Memory B cell (primary cell): ENCODE measurements around the gene MAN1C1.
A peak's percentile ranks its signal among the peaks of the same experiment; 100 is the strongest.

Source experiments
- ATAC-seq: fragments of 150-1000 bp; cut with Tn5 transposase; 2 replicates; pipeline ENCODE4 v1.10.0; 2021; ENCODE audit warnings: low read depth, mild to moderate bottlenecking, moderate library complexity
- DNase-seq, 2 donors: peaks; one replicate each; pipeline ENCODE4 v3.0.0; 2022; ENCODE audit warnings: low spot score in 2 of 2
- H3K27ac Mint-ChIP-seq: one replicate; pipeline ENCODE4 v1.8.0; 2022; ENCODE audit warnings: mild to moderate bottlenecking, moderate library complexity, mixed read lengths
- H3K27me3 Mint-ChIP-seq: one replicate; pipeline ENCODE4 v1.8.0; 2022; ENCODE audit warnings: mixed read lengths
- H3K36me3 Mint-ChIP-seq: one replicate; pipeline ENCODE4 v1.8.0; 2022; ENCODE audit warnings: mild to moderate bottlenecking, mixed read lengths
- H3K4me1 Mint-ChIP-seq: one replicate; pipeline ENCODE4 v1.8.0; 2022; ENCODE audit warnings: mixed read lengths
- H3K4me3 Mint-ChIP-seq: one replicate; pipeline ENCODE4 v1.8.0; 2022; ENCODE audit warnings: mild to moderate bottlenecking, moderate library complexity, mixed read lengths
- H3K9me3 Mint-ChIP-seq: one replicate; pipeline ENCODE4 v1.8.0; 2022; ENCODE audit warnings: mixed read lengths

MAN1C1 gene

DNA sequence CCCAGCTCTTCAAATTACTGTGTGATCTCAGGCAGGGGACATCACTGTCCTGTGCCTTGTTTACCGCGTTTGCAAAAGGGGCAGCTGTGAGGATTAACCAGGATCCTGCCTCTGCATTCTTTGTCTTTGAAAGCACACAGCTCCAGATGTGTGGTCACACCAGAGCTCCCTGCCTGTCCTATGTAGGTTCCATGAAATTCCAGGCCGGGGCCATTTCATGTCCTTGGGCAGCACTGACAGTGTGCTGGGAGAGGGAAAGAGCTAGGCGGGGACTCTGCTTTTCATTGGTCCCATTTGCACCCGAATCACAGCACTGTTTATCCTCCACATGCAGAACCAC is 141.2 kb downstream of the MAN1C1 start:
- H3K36me3 Mint-ChIP-seq: no peaks in the 10 kb centered on the region
- peaks cover 3% of the 10 kb centered on the region for H3K4me1 Mint-ChIP-seq
- ATAC-seq (no peak), DNase-seq (no peak)
- peaks cover 11% of the 10 kb centered on the region for H3K27me3 Mint-ChIP-seq
- no peaks in the 10 kb centered on the region for H3K9me3 Mint-ChIP-seq
- no peak overlapping the region for H3K4me3 Mint-ChIP-seq
- no peak overlapping the region for H3K27ac Mint-ChIP-seq

GRCh38 chr1:25758466-25759070 is 142.0 kb downstream of the MAN1C1 start:
- DNase-seq (no peak), ATAC-seq (no peak)
- Mint-ChIP-seq H3K36me3 (no peaks in the 10 kb centered on the region), H3K4me1 (peaks cover 3% of the 10 kb centered on the region), H3K27me3 (peaks cover 11% of the 10 kb centered on the region), H3K9me3 (no peaks in the 10 kb centered on the region), H3K4me3 (no peak overlapping the region), H3K27ac (no peak overlapping the region)

DNA sequence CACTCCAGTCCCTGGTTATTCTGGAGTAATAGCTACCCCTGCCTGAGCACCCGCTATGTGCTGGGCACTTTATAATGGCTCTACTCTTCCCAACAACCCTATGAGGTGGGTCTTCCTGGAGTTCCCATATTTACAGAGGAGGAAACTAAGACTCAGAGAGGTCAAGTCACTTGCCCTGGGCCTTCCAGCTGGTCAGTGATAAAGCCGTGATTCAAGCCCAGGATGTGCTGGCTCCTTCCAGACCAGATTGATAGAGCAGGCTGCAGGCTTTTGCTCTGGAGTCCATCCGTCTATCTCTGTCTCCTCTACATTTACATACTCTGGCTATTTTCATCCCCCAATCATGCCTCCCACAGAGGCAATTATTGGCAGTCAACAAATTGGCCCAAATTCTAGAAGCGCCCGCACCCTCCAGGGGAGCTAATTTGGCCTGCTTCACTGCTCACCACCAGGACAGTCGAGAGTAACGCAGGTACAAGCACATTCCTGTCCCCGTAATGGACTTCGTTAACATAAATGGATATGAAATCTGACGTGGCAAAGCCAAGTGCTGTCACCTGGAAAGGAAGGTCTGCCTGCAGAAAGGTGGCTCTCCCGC is 143.6 kb downstream of the MAN1C1 start:
- ATAC-seq: no peak

GRCh38 chr1:25760871-25761270 is 144.3 kb downstream of the MAN1C1 start:
- ATAC-seq: no peak
- Mint-ChIP-seq H3K27me3 (peaks cover 7% of the 10 kb centered on the region), H3K36me3 (no peaks in the 10 kb centered on the region), H3K4me3 (no peak overlapping the region), H3K27ac (no peak overlapping the region), H3K4me1 (peaks cover 3% of the 10 kb centered on the region), H3K9me3 (no peaks in the 10 kb centered on the region)
- DNase-seq: no peak

More for the DNA sequence above, 143.6 kb downstream of the MAN1C1 start:
- no peaks in the 10 kb centered on the region for H3K36me3 Mint-ChIP-seq
- H3K27me3 Mint-ChIP-seq: peaks cover 7% of the 10 kb centered on the region
- no peak for DNase-seq
- peaks cover 3% of the 10 kb centered on the region for H3K4me1 Mint-ChIP-seq
- no peak overlapping the region for H3K4me3 Mint-ChIP-seq
- H3K27ac Mint-ChIP-seq: no peak overlapping the region
- no peaks in the 10 kb centered on the region for H3K9me3 Mint-ChIP-seq

DNA sequence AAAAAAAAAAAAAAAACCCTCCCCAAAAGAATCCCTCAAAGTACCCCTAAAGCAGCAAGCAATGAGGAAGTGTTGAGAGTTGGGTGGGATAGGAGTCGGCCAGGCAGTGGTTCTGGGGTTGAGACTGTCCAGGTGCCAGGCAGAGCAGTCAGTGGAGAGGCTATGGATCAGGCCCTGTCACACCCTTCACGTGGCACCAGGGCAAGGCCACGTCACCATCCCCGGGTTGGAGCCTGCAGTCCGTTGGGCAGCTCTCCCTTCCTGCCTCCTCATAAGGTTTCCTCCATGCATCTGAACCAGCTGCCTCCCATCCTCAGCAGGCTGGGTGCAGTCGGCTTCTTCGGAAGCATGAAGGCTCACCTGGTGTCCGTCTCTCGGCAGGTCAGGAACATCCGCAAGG is 146.9 kb downstream of the MAN1C1 start:
- DNase-seq (no peak), ATAC-seq (no peak)
- H3K4me3 Mint-ChIP-seq: no peak overlapping the region
- no peak overlapping the region for H3K27ac Mint-ChIP-seq
- H3K4me1 Mint-ChIP-seq: no peaks in the 10 kb centered on the region
- H3K36me3 Mint-ChIP-seq: no peaks in the 10 kb centered on the region
- H3K27me3 Mint-ChIP-seq: peaks cover 11% of the 10 kb centered on the region
- H3K9me3 Mint-ChIP-seq: no peaks in the 10 kb centered on the region

DNA sequence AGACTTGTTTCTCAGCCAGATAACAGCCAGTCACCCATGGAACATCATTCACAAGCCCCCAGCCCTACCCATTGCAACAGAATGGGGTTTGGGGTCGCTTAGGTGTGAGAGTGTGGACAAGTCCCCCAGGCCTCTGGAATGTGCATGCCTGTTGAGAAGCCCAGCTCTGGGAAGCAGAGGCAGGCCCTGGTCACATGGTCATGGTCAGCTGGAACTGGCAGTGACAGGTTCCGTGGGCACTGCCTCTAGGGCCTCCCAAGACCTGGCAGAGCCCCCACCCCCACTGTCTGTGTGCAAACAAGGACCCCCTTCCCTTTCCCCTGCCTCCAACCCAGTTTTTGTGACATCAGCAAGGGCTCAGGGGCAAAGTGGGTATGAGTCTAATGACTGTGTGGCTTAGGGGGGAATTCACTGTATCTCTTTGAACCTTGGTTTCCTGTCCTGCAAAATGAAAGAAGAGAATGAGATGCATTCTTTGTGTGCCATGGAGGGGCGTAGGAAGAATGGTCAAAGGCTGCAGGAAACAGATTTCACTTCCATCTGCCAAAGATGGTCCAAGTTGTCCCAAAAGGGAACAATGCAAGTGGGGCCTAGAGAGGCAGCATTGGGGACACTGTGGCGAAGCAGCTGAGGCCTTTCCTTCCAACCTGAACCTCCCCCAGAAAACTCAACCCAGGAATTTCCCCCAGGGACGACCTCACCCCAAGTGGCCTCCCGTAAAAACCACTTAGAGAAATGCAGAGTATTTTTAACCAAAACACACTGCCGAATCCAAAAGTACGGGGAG is 148.7 kb downstream of the MAN1C1 start:
- Mint-ChIP-seq H3K9me3 (no peaks in the 10 kb centered on the region), H3K27ac (no peak overlapping the region)
- ATAC-seq: no peak

DNA sequence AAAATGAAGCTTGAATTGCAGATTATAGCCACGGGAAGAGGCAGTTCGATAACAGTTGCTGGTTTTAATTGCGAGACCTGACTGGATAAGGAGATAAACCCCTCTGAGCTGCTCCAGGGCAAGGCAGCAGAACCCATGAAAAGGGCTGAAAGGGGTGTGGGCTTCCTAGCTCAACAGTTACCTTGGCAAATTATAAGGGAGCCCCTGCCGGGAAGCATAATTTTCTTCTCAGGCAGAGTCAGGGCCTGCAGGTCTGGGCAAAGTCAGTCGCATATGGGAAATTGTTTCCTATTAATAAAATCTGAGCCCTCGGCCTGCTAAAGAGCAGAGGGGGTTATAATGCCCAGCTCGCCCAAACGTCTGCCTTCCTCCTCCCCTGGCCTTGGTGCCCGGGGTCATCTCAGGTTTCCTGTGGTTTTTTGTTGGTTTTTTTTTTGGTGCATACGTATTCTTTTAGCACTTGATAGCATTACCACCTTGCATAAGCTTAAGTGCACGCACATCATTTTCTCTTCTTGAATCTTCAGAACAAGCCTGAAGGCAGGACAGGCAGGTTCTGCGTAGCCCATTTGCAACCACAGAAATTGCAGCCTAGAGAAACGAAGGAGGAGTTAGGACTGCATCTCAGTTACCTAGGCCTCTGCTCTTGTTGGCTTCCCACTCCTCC is 149.5 kb downstream of the MAN1C1 start:
- Mint-ChIP-seq H3K4me1 (peaks cover 4% of the 10 kb centered on the region), H3K27ac (no peak overlapping the region), H3K4me3 (no peak overlapping the region), H3K27me3 (peaks cover 26% of the 10 kb centered on the region), H3K9me3 (no peaks in the 10 kb centered on the region), H3K36me3 (no peaks in the 10 kb centered on the region)
- DNase-seq: no peak
- ATAC-seq: no peak

More for the DNA sequence above, 148.7 kb downstream of the MAN1C1 start:
- DNase-seq: no peak
- Mint-ChIP-seq H3K4me3 (no peak overlapping the region), H3K36me3 (no peaks in the 10 kb centered on the region), H3K27me3 (peaks cover 24% of the 10 kb centered on the region), H3K4me1 (peaks cover 3% of the 10 kb centered on the region)

DNA sequence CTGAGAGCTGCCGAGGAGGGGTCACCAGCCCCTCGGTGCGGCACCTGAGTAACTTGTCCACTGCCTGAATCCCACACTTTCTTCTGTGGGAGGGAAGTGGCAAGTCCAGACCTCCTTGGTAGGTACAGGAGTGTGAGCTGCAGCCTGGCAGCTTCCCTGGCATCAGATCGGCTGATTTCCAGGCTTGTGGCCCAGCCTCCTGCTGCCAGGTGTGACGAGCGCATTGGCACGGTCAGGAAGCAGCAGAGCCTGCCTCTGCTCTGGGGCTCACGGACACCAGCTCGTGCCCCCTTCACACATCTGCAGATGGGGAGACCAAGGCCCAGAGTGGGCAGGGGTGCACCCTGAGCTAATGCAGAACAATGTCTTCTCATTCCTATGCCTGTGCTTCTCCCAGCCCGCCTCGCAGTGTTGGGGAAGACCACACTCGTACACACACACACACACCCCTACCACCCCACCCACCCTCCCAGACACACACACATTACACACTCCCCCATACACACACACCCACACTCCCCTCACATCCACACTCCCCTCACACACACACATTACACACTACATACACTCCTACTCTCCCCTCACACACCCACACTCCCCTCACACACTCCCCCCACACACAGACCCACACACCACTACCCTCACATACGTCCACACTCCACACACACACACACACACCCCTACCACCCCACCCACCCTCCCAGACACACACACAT is 150.3 kb downstream of the MAN1C1 start:
- H3K4me1 Mint-ChIP-seq: peaks cover 9% of the 10 kb centered on the region
- no peak for DNase-seq
- H3K4me3 Mint-ChIP-seq: no peak overlapping the region
- peak overlapping the region; percentile 4 for H3K27ac Mint-ChIP-seq
- no peaks in the 10 kb centered on the region for H3K36me3 Mint-ChIP-seq
- H3K27me3 Mint-ChIP-seq: peaks cover 30% of the 10 kb centered on the region
- no peak for ATAC-seq
- H3K9me3 Mint-ChIP-seq: no peaks in the 10 kb centered on the region

DNA sequence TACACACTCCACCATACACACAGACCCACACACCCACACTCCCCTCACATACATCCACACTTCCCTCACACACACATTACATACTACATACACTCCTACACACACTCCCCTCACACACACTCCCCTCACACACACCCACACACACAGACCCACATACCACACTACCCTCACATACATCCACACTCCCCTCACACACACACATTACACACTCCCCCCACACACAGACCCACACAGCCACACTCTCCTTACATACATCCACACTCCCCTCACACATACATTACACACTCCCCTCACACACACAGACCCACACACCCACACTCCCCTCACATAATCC is 150.8 kb downstream of the MAN1C1 start:
- H3K9me3 Mint-ChIP-seq: no peaks in the 10 kb centered on the region
- H3K4me1 Mint-ChIP-seq: peaks cover 9% of the 10 kb centered on the region
- H3K4me3 Mint-ChIP-seq: no peak overlapping the region
- no peaks in the 10 kb centered on the region for H3K36me3 Mint-ChIP-seq
- H3K27ac Mint-ChIP-seq: peak overlapping the region; percentile 4
- ATAC-seq (no peak), DNase-seq (no peak)
- H3K27me3 Mint-ChIP-seq: peaks cover 30% of the 10 kb centered on the region

DNA sequence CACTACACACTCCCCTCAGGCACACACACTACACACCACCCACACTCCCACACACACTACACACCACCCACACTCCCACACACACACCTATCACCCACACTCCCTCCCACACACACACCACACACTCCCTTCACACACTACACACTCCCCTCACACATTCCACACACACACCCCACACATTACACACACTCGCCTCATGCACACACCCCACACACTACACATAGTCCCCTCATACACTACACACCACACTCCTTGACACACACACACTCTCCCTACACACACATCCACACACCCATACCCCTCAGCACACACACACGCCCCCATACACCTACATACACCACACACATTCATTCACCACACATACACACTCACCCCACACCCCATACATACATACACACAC is 152.4 kb downstream of the MAN1C1 start:
- H3K36me3 Mint-ChIP-seq: no peaks in the 10 kb centered on the region
- peaks cover 15% of the 10 kb centered on the region for H3K4me1 Mint-ChIP-seq
- H3K27me3 Mint-ChIP-seq: peaks cover 34% of the 10 kb centered on the region
- H3K27ac Mint-ChIP-seq: peak overlapping the region; percentile 9
- no peak overlapping the region for H3K4me3 Mint-ChIP-seq
- no peaks in the 10 kb centered on the region for H3K9me3 Mint-ChIP-seq
- ATAC-seq: no peak
- no peak for DNase-seq

DNA sequence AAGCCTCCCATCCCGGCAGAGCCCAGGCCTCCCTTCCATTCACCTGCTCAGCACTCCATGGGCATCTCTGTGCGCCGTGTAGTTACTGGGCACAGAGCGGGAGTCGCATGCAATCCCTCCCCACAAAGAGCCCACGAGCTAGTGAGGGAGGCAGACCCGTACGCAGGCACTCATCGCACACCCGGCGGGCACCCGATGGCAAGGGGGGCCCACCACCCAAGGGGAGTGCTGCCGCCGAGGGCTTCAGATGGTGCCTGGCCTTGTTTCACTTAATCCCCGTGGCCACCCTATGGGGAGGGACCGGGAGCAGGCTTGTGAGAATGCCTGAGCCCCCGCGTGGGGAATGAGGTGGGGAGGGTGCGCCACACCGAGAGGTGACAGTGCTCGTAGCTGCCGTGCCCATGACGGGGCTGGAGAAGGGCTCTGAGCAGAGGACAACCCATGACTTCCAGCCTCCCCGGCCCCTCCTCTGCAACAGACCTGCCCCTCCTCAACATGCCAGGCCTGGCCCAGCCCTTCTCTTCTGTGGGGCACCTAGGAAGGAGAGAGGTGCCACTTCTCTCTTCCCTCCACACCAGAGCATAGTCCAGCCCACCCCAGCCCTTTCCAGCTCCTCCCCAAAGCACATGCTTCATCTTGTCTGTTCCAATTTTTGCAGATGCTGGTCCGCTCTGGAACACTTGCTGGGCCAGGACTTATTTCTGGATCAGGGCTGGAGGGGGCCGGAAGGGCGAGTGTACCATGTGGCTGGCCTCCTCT is 153.2 kb downstream of the MAN1C1 start:
- no peak for ATAC-seq
- Mint-ChIP-seq H3K27me3 (peaks cover 34% of the 10 kb centered on the region), H3K27ac (no peak overlapping the region), H3K9me3 (no peaks in the 10 kb centered on the region), H3K4me1 (peaks cover 22% of the 10 kb centered on the region), H3K4me3 (no peak overlapping the region), H3K36me3 (no peaks in the 10 kb centered on the region)
- no peak for DNase-seq

- Mint-ChIP-seq H3K4me1 (peaks cover 30% of the 10 kb centered on the region), H3K4me3 (no peak overlapping the region), H3K27me3 (peaks cover 34% of the 10 kb centered on the region), H3K9me3 (no peaks in the 10 kb centered on the region), H3K27ac (no peak overlapping the region), H3K36me3 (no peaks in the 10 kb centered on the region)
- DNase-seq (no peak), ATAC-seq (no peak)
These were observed 154.1 kb downstream of the MAN1C1 start for GRCh38 chr1:25770541-25771220.
